Measurements from ENCODE around the gene GOLGA6B.
"Not testable (repeated sequence)": the region's sequence is repeated elsewhere in the genome, so short reads cannot be mapped to it uniquely, and the experiment has no call there.

GRCh38 chr15:72636519-72637282, 17.8 kb upstream of the GOLGA6B start:
- not testable (repeated sequence) for TF ChIP-seq POLR2AphosphoS5 (IDR thresholded peaks at IDR 0.05; ENCODE audit: borderline replicate concordance, low read depth, low read length); EZH2 (IDR thresholded peaks at IDR 0.05); FOXP2 (optimal IDR thresholded peaks at IDR 0.05; ENCODE audit: control extremely low read depth, extremely low read length, insufficient read depth)
